A549 (cell line): ENCODE results near the gene SLC6A4. TPM values are rescaled to one million over a fixed set of nuclear protein-coding genes. Genes with fewer than 3 reads are reported as not detected.
A peak's percentile ranks its signal among the peaks of the same experiment; 100 is the strongest.

Experiments
- ATAC-seq, 2 experiments: fragments of 200-7000 bp in 1 of 2; fragments of >200 bp in 1 of 2; cut with Nextera tagmentation in 1 of 2; cut with Tn5 transposase in 1 of 2; 3 replicates each; pipeline versions ENCODE4 v1.8.0 to v1.9.1; 2018 to 2020; ENCODE audit warnings: mild to moderate bottlenecking in 1 of 2, moderate library complexity in 1 of 2
- CTCF ChIA-PET: fragments of 300-600 bp; sonication (Branson Sonifier 250); formaldehyde crosslinking; extraction: SDS; loops from one replicate; lab custom pipeline; 2021; ENCODE audit warnings: antibody characterized with exemption, inconsistent platforms; lab: Yijun Ruan, JAX
- POLR2A ChIA-PET: fragments of 350-600 bp; formaldehyde crosslinking; extraction: SDS; loops from one replicate; lab custom pipeline; 2021; ENCODE audit warnings: antibody characterized with exemption, inconsistent platforms; lab: Yijun Ruan, JAX
- DNase-seq, 2 experiments: peaks; one replicate each; pipeline versions ENCODE4 v3.0.0 to v3.0.0-alpha.2; 2011 to 2016; ENCODE audit warnings: low read depth in 1 of 2, low spot score in 1 of 2
- FAIRE-seq: peaks from 2 replicates; lab custom pipeline; 2011; peaks lifted over from hg19 to GRCh38; lab: Jason Lieb, UNC
- H3K27ac ChIP-seq, 2 experiments: fragments of >200 bp; sonication (Bioruptor Twin); formaldehyde crosslinking; 3 replicates each; pipeline ENCODE4 v1.5.1; 2016 to 2017
- H3K4me1 ChIP-seq: fragments of >200 bp; sonication (Bioruptor Twin); formaldehyde crosslinking; 3 replicates; pipeline ENCODE4 v1.6.1; 2016
- H3K4me2 ChIP-seq: fragments of >200 bp; sonication (Bioruptor Twin); formaldehyde crosslinking; 3 replicates; pipeline ENCODE4 v1.6.1; 2016
- H3K4me3 ChIP-seq: fragments of >200 bp; sonication (Bioruptor Twin); formaldehyde crosslinking; 3 replicates; pipeline ENCODE4 v1.5.1; 2016
- H3K9me3 ChIP-seq: fragments of >200 bp; sonication (Bioruptor Twin); formaldehyde crosslinking; 3 replicates; pipeline ENCODE4 v1.6.1; 2016
- CEBPB ChIP-seq, 2 experiments: fragments of >200 bp in 1 of 2; sonication (Bioruptor Twin) in 1 of 2; formaldehyde crosslinking in 1 of 2; IDR thresholded peaks; 2 replicates each; pipeline ENCODE4 v1.6.1; 2012 to 2016
- CTCF ChIP-seq: fragments of >200 bp; sonication (Bioruptor Twin); formaldehyde crosslinking; IDR thresholded peaks from 3 replicates; pipeline ENCODE4 v1.5.1; 2016
- EHF ChIP-seq: fragments of 250-450 bp; sonication (Bioruptor Pico); IDR thresholded peaks from 2 replicates; pipeline ENCODE4 v1.5.0; 2020; ENCODE audit warnings: mild to moderate bottlenecking
- EHMT2 ChIP-seq: fragments of 200-600 bp; sonication (generic); IDR thresholded peaks from 2 replicates; pipeline ENCODE4 v1.6.1; 2016; ENCODE audit warnings: antibody characterized with exemption, low read depth, mild to moderate bottlenecking, moderate library complexity
- ELK1 ChIP-seq: fragments of 150-350 bp; IDR thresholded peaks from 2 replicates; pipeline ENCODE4 v1.6.1; 2014; ENCODE audit warnings: low read depth, mild to moderate bottlenecking, low read length
- HEYL ChIP-seq: fragments of 250-450 bp; sonication (Bioruptor Pico); IDR thresholded peaks from 2 replicates; pipeline ENCODE4 v1.8.0; 2021; ENCODE audit warnings: mild to moderate bottlenecking, moderate library complexity
- HMGXB4 ChIP-seq: fragments of 250-450 bp; sonication (Bioruptor Pico); IDR thresholded peaks from 2 replicates; pipeline ENCODE4 v1.5.0; 2021; ENCODE audit warnings: mild to moderate bottlenecking, moderate library complexity, borderline replicate concordance
- HOXB13 ChIP-seq: fragments of 250-450 bp; sonication (Bioruptor Pico); IDR thresholded peaks from 2 replicates; pipeline ENCODE4 v1.5.0; 2020; ENCODE audit warnings: low read depth, mild to moderate bottlenecking, moderate library complexity
- JUNB ChIP-seq: fragments of >200 bp; sonication (Bioruptor Twin); formaldehyde crosslinking; IDR thresholded peaks from 2 replicates; pipeline ENCODE4 v1.6.1; 2016
- KDM5A ChIP-seq: fragments of 200-600 bp; sonication (generic); IDR thresholded peaks from 2 replicates; pipeline ENCODE4 v1.6.1; 2016; ENCODE audit warnings: antibody characterized with exemption, mild to moderate bottlenecking
- MAFK ChIP-seq: fragments of 450-650 bp; IDR thresholded peaks from 2 replicates; pipeline ENCODE4 v1.6.1; 2014; ENCODE audit not compliant: partially characterized antibody
- NFE2L2 ChIP-seq: fragments of 150-350 bp; conservative IDR thresholded peaks from 2 replicates; pipeline ENCODE4 v1.6.1; 2014; ENCODE audit warnings: low read length
- NPAS2 ChIP-seq: fragments of 250-450 bp; sonication (Bioruptor Pico); IDR thresholded peaks from 2 replicates; pipeline ENCODE4 v1.8.0; 2022; ENCODE audit warnings: mild to moderate bottlenecking, moderate library complexity, borderline replicate concordance
- POLR2AphosphoS2 ChIP-seq: conservative IDR thresholded peaks from 2 replicates; pipeline ENCODE4 v1.6.1; 2012; ENCODE audit warnings: low read length, improper control_type of control experiment, inconsistent platforms
- RAD21 ChIP-seq, 2 experiments: fragments of >200 bp in 1 of 2; sonication (Bioruptor Twin) in 1 of 2; formaldehyde crosslinking in 1 of 2; IDR thresholded peaks in 1 of 2; conservative IDR thresholded peaks in 1 of 2; 2 replicates in 1 of 2; 3 replicates in 1 of 2; pipeline ENCODE4 v1.6.1; 2012 to 2018; ENCODE audit warnings: inconsistent platforms in 1 of 2
- RARB ChIP-seq: fragments of 250-450 bp; sonication (Bioruptor Pico); IDR thresholded peaks from 2 replicates; pipeline ENCODE4 v1.8.0; 2021; ENCODE audit warnings: mild to moderate bottlenecking, moderate library complexity
- RCOR1 ChIP-seq: fragments of 150-350 bp; IDR thresholded peaks from 2 replicates; pipeline ENCODE4 v1.6.1; 2014; ENCODE audit warnings: antibody characterized with exemption, low read length, low read depth
- SREBF2 ChIP-seq: fragments of 450-650 bp; IDR thresholded peaks from 2 replicates; pipeline ENCODE4 v1.6.1; 2014; ENCODE audit warnings: mild to moderate bottlenecking, moderate library complexity
- TFCP2L1 ChIP-seq: fragments of 250-450 bp; sonication (Bioruptor Pico); IDR thresholded peaks from 2 replicates; pipeline ENCODE4 v1.5.0; 2021; ENCODE audit warnings: mild to moderate bottlenecking
- ZFP36 ChIP-seq: fragments of 450-650 bp; IDR thresholded peaks from 2 replicates; pipeline ENCODE4 v1.6.1; 2014; ENCODE audit warnings: borderline replicate concordance; ENCODE audit not compliant: partially characterized antibody
- ZSCAN20 ChIP-seq: fragments of 250-450 bp; sonication (Bioruptor Pico); IDR thresholded peaks from 2 replicates; pipeline ENCODE4 v1.8.0; 2022; ENCODE audit warnings: mild to moderate bottlenecking, moderate library complexity
- WGBS: methylation state at CpG from one replicate; pipeline ENCODE4 v1.1.6; 2017; ENCODE audit errors: missing lambda C conversion rate; 5-methylcytosine and 5-hydroxymethylcytosine counted together
- polyA plus RNA-seq, 4 experiments: library from polyadenylated mRNA; depleted of rRNA in 3 of 4; stranded (reverse); fragments of >200 nt; fragmentation: RNase III in 1 of 4; extraction: RNeasy Plus Mini Kit Qiagen cat#74134 plus additional on column Dnase treatment in 1 of 4; gene quantifications; 2 replicates in 3 of 4; 3 replicates in 1 of 4; pipeline ENCODE4 v1.2.3, GENCODE V29; 2011 to 2017
- TF ChIP-seq, protein P1 (sequence below): IDR thresholded peaks from 2 replicates; pipeline ENCODE4 v1.6.1; 2012
- TF ChIP-seq, protein P2 (sequence below): fragments of 250-450 bp; sonication (Bioruptor Pico); IDR thresholded peaks from 2 replicates; pipeline ENCODE4 v1.5.0; 2020; ENCODE audit warnings: low read depth, mild to moderate bottlenecking, moderate library complexity

SLC6A4 gene
- polyA plus RNA-seq, 2 of the 4 experiments (the other 2 are of a cell fraction) = 0.12 TPM; not detected in 1

- ATAC-seq (no peak), FAIRE-seq (no peak), DNase-seq (no peak)
- H3K27ac ChIP-seq = no peak overlapping the region
- 94% methylated on average over 2 of the region's 2 CpGs for WGBS
- no peak overlapping the region for H3K4me2 ChIP-seq
- H3K4me1 ChIP-seq = no peaks in the 10 kb centered on the region
- TF ChIP-seq, protein P1, sequence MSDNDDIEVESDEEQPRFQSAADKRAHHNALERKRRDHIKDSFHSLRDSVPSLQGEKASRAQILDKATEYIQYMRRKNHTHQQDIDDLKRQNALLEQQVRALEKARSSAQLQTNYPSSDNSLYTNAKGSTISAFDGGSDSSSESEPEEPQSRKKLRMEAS = no peak
- TF ChIP-seq, protein P2, sequence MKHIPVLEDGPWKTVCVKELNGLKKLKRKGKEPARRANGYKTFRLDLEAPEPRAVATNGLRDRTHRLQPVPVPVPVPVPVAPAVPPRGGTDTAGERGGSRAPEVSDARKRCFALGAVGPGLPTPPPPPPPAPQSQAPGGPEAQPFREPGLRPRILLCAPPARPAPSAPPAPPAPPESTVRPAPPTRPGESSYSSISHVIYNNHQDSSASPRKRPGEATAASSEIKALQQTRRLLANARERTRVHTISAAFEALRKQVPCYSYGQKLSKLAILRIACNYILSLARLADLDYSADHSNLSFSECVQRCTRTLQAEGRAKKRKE (CRISPR knock-in tag) = no peak
- TF ChIP-seq NFE2L2 (no peak), MAFK (no peak), RARB (CRISPR knock-in tag) (no peak), KDM5A (no peak), CEBPB (IDR thresholded peaks at IDR 0.05) (no peak), POLR2AphosphoS2 (no peak), EHMT2 (no peak), RAD21 (conservative IDR thresholded peaks at IDR 0.05 in 1 of 2, IDR thresholded peaks at IDR 0.05 in 1 of 2) (no peak), ZFP36 (no peak), CTCF (no peak), HOXB13 (CRISPR knock-in tag) (no peak), ELK1 (no peak), TFCP2L1 (CRISPR knock-in tag) (no peak), JUNB (no peak), ZSCAN20 (CRISPR knock-in tag) (no peak), SREBF2 (no peak)
- CTCF ChIA-PET = interaction anchor here (0.6 kb wide), 1 partner anchor 65 kb away, joined by 3 read pairs; no protein-coding TSS in a partner anchor
- H3K4me3 ChIP-seq = no peak overlapping the region
- H3K9me3 ChIP-seq = no peaks in the 10 kb centered on the region
- POLR2A ChIA-PET = no interaction called here
These were observed 80.1 kb downstream of the SLC6A4 start for GRCh38 chr17:30155389-30155788.

DNA sequence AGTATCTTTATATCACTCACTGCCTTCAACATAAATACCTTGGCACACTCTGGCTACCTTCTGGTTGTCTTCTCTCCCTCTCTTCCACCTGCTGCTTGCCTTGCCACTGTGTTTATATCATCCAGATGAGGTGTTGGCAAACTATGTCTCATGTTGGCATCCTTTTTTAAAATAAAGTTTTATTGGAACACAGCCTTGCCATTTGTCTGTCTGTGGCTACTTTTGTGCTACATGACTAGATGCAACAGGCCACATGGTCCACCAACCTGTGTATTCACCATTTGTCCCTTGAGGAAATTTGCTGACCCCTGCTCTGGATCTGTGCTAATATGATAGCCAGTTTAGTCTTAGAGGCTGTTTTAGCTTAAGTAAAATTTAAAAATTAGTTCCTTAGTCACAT, 82.0 kb downstream of the SLC6A4 start:
- ChIA-PET CTCF (interaction anchor here (0.7 to 2.4 kb wide), 3 partner anchors 28 to 105 kb away, joined by 3 to 12 read pairs (median 10); no protein-coding TSS in a partner anchor), POLR2A (no interaction called here)
- ATAC-seq (0 out of 6 replicates have a peak, but pooled peaks of 1 of the 2 experiments have one; percentile 19), DNase-seq (no peak), FAIRE-seq (no peak)
- TF ChIP-seq HEYL (CRISPR knock-in tag) (no peak), RCOR1 (no peak), ELK1 (no peak), EHF (CRISPR knock-in tag) (no peak), HMGXB4 (CRISPR knock-in tag) (no peak), HOXB13 (CRISPR knock-in tag) (no peak), NPAS2 (CRISPR knock-in tag) (no peak), ZSCAN20 (CRISPR knock-in tag) (no peak), JUNB (no peak), SREBF2 (no peak)
- Histone ChIP-seq H3K4me1 (no peaks in the 10 kb centered on the region), H3K4me3 (no peak overlapping the region), H3K27ac (no peak overlapping the region), H3K9me3 (no peaks in the 10 kb centered on the region), H3K4me2 (no peak overlapping the region)
